NCI-H226 (cell line): Measurements from ENCODE around the gene SUGCT.
"Not testable (repeated sequence)": the region's sequence is repeated elsewhere in the genome, so short reads cannot be mapped to it uniquely, and the experiment has no call there.

Source experiments
- DNase-seq: peaks from one replicate; pipeline ENCODE4 v3.0.0-alpha.2; 2015

The SUGCT gene

DNA sequence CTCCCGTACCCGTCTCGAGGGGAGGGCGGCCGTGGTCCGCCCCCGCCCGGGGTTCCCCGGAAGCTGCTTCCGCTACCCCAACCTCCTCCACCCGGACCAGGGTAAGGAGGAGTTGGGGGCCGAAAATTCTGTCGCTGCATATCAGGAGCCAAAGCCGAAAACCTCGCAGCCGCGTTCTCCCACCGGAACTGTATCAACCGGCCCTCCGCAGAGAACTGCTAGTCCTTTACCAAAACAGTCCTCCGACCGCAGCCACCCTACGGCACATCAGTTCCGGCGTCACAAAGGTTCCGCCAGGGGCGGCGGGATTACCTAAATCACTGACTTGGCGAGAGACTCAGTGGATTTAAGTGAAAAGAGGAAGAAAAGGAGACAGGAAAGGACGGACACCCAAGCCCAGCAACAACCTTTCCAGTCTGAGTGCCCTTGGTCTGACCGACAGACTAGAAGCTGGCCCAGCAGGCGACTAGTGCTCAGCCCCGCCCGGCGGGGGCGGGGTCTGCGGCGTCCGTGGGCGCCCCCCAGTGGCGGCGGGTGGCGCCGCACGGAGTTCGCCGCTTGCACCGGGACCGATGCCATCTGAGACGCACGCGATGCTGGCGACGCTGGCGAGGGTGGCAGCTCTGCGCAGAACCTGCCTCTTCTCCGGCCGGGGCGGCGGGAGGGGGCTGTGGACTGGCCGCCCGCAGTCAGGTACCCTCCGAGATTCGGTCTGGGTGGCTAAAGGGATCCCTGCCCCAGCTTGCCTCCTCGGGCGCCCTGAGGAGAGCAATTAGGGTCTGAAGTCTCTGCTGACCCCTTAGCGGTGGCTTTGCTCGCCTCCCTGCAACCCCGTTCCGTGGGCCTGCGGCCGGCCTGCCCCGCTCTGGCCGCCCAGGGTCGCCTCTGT, at the start of gene SUGCT, which contains the start of gene MPLKIP:
Gene SUGCT (plus strand): TSS at position 578 of the 889 bp plus-strand sequence.
Gene MPLKIP (minus strand): TSS at position 195 of the 889 bp plus-strand sequence. CDS start 55 bp downstream, at position 140.
- peak; percentile 84 for DNase-seq

- DNase-seq = no peak
Observed at GRCh38 chr7:40092182-40092581, 42.6 kb upstream of the SUGCT start.

DNA sequence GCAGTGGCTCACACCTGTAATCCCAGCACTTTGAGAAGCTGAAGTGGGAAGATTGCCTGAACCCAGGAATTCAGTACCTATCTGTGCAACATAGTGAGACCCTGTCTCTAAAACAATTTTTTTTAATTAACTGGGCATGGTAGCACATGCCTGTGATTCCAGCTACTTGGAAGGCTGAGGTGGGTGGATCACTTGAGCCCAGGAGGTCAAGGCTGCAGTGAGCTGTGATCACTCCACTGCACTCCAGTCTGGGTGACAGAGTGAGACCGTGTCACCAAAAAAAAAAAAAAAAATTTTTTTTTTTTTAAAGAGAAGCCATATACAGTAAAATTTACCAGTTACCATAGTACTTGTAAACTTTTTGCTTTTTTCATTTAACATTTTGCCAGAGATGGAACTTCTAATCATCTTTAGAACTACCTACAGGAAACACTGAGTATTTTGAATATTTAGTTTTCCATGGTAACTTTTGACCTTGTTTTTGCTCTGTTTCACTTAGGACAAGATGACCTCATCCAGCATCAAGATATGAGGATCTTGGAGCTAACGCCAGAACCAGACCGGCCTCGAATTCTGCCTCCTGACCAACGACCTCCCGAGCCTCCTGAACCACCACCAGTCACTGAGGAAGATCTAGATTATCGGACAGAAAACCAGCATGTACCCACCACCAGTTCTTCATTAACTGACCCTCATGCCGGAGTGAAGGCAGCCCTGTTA, 41.0 kb upstream of the SUGCT start:
- DNase-seq = no peak

- no peak for DNase-seq
Observed at GRCh38 chr7:40095230-40095629, 39.6 kb upstream of the SUGCT start.

GRCh38 chr7:40095695-40096327, 39.0 kb upstream of the SUGCT start:
- no peak for DNase-seq

GRCh38 chr7:40097728-40098127, 37.1 kb upstream of the SUGCT start:
- no peak for DNase-seq

DNA sequence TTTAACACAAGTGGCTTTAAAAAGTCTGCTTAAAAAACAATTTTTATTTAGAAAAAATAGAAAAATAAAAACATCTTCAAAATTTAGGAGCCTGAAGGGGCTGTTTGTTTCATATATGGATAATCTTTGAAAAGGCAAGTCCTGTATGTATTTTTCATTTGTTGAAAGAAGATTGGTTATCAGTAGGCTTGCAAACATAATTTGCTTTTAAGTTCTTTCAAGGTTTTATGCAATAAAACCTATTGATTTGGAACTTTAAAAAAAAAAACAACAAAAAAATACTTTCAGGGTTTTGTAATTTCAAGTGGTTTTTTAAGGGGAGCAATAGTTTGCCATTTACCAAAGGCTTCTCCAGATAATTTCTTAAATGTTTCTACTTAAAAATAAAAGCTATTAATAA, 36.0 kb upstream of the SUGCT start:
- no peak for DNase-seq

DNA sequence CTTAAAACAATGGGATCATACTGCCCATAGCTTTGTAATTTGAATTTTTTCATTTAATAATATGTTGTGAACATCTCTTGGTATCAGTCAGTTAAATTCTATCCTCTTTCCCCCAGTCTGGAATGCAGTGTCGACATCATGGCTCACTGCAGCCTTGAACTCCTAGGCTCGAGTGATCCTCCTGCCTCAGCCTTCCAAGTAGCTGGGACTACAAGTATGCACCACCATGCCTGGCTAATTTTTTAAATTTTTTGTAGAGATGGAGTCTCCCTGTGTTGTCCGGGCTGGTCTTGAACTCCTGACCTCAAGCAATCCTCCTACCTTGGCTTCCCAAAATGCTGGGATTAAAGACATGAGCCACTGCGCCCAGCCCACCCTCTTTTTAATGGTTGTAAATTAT, 35.0 kb upstream of the SUGCT start:
- DNase-seq = no peak

DNA sequence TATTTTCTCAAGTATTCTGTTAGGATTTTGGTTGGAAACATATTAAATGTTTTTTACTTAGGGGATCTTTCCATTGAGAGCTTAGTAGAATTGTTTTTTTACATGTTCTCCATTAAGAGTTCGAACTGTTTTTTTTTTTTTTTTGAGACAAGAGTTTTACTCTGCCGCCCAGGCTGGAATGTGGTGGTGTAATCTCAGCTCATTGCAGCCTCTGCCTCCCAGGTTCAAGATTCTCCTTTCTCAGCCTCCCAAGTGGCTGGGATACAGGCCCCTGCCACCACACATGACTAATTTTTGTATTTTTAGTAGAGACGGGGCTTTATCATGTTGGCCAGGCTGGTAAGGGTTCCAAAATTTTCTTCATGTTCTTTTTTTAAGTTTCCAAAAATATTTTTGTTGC, 33.6 kb upstream of the SUGCT start:
- no peak for DNase-seq

DNA sequence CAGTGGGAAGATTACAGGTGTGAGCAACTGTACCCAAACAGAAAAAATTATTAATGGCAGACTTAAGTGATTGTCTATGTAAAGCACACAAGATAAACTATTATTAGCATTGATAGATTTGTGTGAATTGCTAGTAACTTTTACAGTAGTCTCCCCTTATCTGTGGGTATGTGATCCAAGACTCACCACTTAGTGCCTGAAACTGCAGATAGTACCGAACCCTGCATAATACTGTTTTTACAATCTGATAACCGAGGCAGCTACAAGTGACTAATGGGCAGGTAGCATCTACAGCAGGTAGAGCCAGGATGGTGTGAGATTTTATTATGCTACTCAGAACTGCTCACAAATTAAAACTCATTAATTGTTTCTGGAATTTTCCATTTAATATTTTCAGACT, 31.9 kb upstream of the SUGCT start:
- no peak for DNase-seq

GRCh38 chr7:40105879-40106473, 28.8 kb upstream of the SUGCT start:
- no peak for DNase-seq

GRCh38 chr7:40115936-40116335, 18.9 kb upstream of the SUGCT start:
- no peak for DNase-seq

DNA sequence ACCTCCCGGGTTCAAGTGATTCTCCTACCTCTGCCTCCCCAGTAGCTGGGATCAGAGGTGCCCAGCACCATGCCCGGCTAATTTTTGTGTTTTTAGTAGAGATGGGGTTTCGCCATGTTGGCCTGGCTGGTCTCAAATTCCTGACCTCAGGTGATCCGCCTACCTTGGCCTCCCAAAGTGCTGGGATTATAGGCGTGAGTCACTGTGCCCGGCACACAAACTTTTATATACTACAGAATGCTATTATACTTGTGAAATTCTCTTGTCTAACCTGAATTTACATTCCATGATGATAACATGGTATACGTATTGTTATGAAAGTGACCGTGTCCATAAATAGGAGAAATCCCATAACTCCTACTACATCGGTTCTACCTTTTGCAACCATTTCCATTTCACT, 17.6 kb upstream of the SUGCT start:
- DNase-seq = peak; percentile 24

GRCh38 chr7:40118201-40118600, 16.6 kb upstream of the SUGCT start:
- not testable (repeated sequence) for DNase-seq

DNA sequence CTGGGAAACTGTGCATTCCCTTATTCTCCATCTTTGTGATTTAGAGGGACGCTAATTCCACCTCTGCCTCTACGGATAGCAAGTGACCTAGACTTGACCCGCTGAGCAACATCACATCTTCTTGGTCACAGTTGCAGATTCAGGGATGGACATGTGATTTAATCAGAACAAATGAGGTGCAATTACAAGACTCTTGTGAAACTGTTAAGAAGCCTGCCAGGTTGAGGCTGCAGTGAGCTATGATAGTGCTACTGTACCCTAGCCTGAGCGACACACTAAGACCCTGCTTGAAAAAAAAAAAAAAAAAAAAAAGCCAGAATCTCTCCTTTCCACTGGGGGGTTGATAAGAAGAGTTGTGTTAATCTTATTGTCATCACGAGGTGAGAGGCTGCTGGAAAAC, 14.8 kb upstream of the SUGCT start:
- DNase-seq = no peak

GRCh38 chr7:40122100-40122939, 12.5 kb upstream of the SUGCT start:
- not testable (repeated sequence) for DNase-seq

- no peak for DNase-seq
Observed at GRCh38 chr7:40122940-40123254, 11.9 kb upstream of the SUGCT start.

- no peak for DNase-seq
Observed at GRCh38 chr7:40133561-40134427, 1.0 kb upstream of the SUGCT start.

DNA sequence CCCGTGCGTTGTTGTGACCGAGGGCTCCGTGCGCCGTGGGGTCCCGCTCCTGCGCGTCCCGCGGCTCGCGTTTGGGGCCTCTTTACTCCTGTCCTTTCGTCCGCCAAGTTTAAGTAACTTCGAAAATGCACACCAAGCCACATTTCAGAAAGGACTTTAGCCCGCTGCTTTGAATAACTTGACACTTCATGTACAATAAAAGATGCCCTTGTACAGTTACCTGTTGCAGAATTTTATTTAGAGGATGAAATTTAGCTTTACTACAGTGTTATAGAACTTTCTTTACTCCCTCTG, 459 bp downstream of the SUGCT start:
- no peak for DNase-seq

DNA sequence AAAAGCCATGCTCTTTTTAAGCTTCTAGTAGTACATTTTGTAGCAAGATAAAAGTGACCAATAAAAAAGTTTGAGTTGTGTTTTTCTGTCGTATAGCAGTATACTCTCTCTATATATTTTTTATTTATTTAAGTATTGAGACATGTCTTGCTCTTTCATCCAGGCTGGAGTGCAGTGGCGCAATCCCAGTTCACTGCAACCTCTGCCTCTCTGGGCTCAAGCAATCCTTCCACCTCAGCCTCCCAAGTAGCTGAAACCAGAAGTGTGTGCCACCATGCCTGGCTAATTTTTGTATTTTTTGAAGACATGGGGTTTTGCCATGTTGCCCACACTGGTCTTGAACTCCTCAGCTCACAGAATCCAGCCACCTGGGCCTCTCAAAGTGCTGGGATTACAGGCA, 2.8 kb downstream of the SUGCT start:
- no peak for DNase-seq

GRCh38 chr7:40138973-40139372, 4.2 kb downstream of the SUGCT start:
- no peak for DNase-seq

DNA sequence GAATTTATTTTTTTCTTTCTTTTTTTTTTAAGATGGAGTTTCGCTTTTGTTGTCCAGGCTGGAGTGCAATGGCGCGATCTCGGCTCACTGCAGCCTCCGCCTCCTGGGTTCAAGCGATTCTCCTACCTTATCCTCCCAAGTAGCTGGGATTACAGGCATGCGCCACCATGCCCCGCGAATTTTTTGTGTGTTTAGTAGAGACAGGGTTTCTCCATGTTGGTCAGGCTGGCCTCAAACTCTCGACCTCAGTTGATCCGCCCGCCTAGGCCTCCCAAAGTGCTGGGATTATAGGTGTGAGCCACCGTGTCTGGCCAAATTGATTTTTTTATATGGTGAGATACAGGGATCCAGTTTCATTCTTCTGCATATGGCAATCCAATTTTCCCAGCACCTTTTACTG, 5.1 kb downstream of the SUGCT start:
- not testable (repeated sequence) for DNase-seq
